KOPT-K1 (cell line): Measurements from ENCODE around the gene SEMA3C.

Source experiments
- H3K27ac ChIP-seq: fragments of 200-600 bp; sonication (generic); 2 replicates; pipeline ENCODE4 v1.5.1; 2016; ENCODE audit warnings: antibody characterized with exemption, mild to moderate bottlenecking, low read depth, low read length; ENCODE audit not compliant: poor library complexity, severe bottlenecking
- H3K36me3 ChIP-seq: fragments of 200-600 bp; sonication (generic); 2 replicates; pipeline ENCODE4 v1.5.1; 2017; ENCODE audit warnings: antibody characterized with exemption, mild to moderate bottlenecking, low read length, moderate library complexity; ENCODE audit not compliant: insufficient read depth
- H3K9me3 ChIP-seq: fragments of 200-600 bp; sonication (generic); 2 replicates; pipeline ENCODE4 v1.5.1; 2017; ENCODE audit warnings: antibody characterized with exemption, low read length, mild to moderate bottlenecking; ENCODE audit not compliant: insufficient read depth, poor library complexity, severe bottlenecking

The SEMA3C gene

DNA sequence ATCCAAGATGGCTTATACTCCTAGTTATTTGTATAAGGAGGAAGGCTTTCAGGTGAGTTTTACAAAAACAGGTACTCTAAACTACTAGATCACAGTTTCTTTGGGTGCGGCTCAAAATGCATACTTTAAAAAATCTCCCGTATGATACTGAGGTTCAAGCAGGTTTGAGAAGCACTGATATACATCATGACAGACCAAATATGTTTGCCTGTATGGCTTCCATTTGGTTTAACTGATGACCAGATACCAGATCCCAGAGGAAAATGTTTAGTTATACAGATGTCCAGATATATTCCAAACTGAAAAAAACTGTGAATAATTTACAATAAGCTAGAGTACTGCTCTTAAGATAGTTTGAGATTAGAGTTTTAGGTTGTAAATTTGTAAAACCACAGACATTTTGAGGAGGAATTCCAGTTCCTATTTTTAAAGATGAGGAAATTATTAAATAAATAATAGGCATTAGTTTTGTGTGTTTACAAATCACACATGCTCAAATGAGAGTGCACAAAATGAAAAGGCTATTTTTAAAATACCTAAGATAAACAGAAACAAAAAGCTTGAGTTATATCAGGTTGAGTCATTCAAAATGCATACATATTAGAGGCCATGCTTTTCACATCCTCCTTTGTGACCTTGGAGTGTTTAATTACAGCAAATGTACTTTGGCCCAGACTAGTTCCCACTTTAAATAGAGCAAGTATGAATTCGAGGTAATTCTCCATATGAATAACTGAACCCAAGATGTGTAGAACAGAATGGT is 60.5 kb downstream of the SEMA3C start:
- Histone ChIP-seq H3K36me3 (no peaks in the 10 kb centered on the region), H3K9me3 (no peaks in the 10 kb centered on the region), H3K27ac (no peak overlapping the region)

DNA sequence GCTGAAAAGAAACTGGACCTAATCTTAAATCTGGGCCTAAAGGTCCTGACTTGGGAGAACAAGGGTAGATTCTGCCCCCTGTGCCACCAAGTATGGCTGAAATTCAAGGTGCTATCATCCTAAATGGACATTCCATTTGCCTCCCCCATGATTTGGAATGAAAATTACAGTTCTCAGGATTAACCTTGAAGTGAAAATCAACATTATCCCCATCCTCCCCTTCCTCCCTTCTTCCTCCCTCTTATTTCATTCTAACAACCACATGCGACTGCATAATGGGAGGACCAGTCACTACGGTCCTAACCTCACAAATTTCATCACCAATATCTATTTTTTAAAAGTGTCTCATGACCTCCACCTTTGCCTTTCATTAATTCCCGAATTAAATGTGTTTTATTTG is 62.1 kb downstream of the SEMA3C start:
- no peaks in the 10 kb centered on the region for H3K9me3 ChIP-seq
- H3K36me3 ChIP-seq: no peaks in the 10 kb centered on the region
- no peak overlapping the region for H3K27ac ChIP-seq

DNA sequence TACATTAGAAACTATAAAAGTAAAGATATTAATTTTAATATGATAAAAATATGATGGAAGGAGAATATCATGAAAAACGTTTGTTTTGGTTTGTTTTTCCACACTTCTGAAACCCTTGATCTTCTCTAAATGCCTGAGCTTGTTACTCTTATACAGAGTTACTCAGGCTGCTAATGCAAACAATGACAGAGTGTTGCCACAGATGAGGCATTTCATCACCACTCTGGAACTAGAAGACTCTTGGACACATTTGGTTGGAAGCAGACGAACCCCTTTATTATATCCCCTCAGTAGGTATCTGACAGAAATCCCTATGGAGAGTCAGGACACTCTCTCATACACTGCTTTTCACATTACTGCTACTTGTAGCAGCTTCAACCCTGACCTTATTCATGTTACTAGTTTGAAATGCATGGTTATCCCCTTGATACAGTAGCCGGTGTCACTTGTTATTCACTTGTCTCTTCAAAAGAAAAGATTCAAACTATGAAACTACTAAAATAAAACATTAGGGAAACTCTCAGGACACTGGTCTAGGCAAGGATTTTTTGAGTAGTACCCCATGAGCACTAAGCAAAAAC is 66.9 kb downstream of the SEMA3C start:
- no peaks in the 10 kb centered on the region for H3K36me3 ChIP-seq
- no peaks in the 10 kb centered on the region for H3K9me3 ChIP-seq
- no peak overlapping the region for H3K27ac ChIP-seq

DNA sequence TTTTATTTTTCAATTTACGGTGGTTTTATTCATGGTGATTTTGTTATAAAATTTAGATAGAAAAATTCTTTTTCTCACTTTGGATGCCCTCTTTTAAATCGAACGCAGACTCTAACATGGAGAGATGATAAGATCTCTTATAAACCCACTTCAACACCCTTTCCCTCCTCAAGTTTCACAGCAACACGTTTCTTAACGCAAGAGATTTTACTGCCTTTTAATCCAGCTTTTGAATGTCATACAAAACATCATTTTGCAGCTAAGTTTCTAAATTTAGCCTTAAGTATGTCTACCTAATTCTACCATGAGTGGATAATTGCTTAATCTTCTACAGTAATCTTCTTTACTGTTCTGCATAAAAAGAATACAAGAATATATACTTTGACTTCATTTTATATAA is 70.0 kb downstream of the SEMA3C start:
- H3K9me3 ChIP-seq: no peaks in the 10 kb centered on the region
- H3K27ac ChIP-seq: no peak overlapping the region
- H3K36me3 ChIP-seq: no peaks in the 10 kb centered on the region

DNA sequence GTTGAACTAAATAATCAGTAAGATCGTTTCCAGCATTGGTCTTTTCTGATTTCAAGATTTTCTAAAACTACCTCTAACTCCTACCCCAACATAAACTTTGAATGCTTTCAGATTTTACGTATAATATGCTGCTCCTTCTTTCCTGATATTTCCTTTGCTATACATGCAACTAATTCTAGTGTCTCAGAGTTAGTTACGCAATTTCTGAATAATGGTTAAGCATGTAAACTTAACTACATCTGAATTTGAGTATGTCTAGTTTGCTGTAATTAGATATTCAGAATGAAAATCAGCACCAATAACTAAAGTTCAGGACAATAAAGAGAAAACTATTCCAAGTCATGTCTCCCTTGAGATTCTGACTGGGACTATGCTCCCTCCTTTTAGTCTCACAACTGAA is 71.0 kb downstream of the SEMA3C start:
- H3K27ac ChIP-seq: no peak overlapping the region

DNA sequence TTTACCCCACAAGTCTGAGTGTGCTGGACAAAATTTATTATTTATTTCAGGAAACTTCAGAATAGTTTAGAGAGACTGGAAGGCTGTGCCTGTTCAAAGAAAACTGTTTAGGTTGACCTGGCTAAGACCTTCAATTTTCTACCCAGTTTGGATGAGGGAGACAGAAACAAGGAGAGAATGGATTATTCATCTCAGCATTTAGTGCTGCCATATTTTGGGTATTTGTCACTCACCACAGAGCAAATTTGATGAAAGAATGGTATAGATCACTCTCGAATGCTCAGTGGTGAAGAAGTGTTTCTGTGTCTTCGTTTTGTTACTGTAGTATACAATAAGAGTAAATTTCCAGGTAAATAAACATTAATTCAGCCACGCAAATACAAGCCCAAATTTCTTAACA is 71.8 kb downstream of the SEMA3C start:
- Histone ChIP-seq H3K36me3 (no peaks in the 10 kb centered on the region), H3K27ac (no peak overlapping the region), H3K9me3 (no peaks in the 10 kb centered on the region)

More for the DNA sequence above, 71.0 kb downstream of the SEMA3C start:
- Histone ChIP-seq H3K36me3 (no peaks in the 10 kb centered on the region), H3K9me3 (no peaks in the 10 kb centered on the region)

DNA sequence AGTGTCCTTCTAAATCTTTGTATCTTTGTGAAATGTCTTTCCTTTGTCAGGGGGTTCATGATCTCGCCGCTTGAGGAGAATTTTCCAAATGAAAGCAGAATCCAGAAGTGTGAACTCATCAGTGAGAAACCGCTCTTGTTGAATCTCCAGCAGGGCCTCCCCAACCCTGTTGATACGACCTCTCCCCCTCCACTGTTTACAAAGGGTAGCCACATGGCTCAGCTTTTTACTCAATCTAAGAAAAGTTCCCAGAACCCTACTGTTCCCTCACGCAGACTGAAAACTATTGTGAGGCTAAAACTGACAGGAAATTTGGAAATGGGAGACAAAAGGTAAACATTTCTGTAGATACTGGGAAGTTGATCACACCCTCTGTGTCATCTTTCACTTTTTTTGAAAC is 73.9 kb downstream of the SEMA3C start:
- no peaks in the 10 kb centered on the region for H3K36me3 ChIP-seq
- H3K27ac ChIP-seq: no peak overlapping the region
- no peaks in the 10 kb centered on the region for H3K9me3 ChIP-seq

DNA sequence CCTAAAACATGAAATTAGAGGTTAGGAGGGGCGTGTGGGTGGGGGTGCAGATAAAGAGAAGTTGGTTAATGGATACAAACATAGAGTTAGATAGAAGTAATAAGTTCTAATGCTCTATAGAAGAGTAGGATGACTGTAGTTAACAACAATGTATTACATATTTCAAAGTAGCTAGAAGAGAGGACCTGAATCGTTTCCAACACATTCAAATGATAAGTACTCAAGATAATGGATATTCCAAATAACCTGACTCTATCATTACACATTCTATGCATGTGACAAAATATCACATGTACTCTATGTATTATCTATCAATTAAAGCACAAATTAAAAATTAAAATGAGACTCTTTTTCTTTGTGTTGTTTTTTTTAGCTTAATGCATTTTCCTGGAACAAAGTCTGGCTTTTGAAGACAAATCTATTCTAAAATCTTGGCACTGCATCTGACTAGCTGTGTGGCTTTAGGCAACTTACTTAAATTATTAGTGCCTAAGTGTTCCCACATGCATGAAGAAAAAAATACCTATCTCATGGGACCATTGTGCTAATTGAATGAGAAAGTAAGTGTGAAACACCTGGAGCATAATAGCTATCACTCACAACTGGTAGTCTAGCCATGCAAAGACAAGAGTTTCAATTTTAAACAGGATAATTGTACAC is 75.7 kb downstream of the SEMA3C start:
- Histone ChIP-seq H3K9me3 (no peaks in the 10 kb centered on the region), H3K27ac (no peak overlapping the region), H3K36me3 (no peaks in the 10 kb centered on the region)

DNA sequence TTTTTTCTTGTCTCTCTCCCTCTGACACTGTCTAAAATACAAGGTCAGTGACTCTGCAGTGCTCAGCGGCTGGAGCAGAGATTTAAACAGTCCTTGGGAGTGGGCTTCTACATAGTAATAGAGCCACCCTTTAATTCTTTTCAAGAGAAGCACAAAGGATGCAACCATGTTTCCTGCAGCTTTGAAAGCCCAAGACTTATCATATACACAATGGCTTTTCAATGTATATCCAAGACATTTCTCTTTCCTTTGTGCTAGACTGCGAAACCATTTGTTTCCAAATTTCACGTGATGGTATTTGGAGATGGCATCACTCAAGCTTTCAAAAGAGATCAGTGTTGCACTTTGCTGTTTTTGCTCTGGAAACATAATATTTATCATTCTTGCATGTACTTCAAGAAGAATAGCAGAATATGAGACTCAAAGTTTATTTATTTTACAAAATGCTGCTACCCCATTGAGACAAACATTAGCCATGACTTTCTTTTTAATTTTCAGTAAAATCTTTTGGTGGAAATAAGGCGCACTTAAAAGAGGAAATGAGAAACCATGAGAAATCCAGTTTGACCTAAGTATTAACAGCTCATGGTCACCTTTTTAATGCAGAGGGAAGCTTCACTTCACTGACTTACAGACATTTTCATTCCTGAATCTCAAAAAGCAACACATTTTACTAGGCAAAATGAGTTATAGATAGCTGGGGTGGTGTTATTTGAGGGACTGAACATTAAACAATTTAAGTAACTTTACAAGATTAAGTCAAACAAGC is 76.6 kb downstream of the SEMA3C start:
- H3K9me3 ChIP-seq: no peaks in the 10 kb centered on the region
- no peaks in the 10 kb centered on the region for H3K36me3 ChIP-seq
- H3K27ac ChIP-seq: no peak overlapping the region

DNA sequence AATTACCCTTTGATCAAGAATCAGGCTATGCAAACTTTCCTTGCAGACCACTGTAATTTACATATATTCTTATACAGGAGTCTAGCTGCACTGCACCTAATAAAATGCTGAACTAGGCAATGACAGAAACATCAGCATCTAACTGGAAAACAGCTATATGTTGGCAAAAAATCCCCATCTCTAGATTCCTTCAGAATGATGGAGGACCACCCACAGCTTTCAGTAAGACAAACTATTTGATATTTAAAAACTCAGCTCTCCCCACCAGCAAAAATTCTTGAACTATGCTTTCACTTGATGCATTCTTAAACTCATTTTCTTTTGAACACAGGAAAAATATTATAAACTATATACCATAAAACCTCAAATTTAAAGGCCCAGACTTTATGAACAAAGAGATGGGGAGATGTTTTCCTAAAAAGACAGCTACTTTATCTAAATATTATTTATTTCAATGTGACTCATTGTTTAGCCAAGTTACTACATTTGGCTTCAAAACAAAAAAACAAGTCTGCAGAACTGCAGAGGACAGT is 77.4 kb downstream of the SEMA3C start:
- no peaks in the 10 kb centered on the region for H3K9me3 ChIP-seq
- H3K27ac ChIP-seq: no peak overlapping the region
- no peaks in the 10 kb centered on the region for H3K36me3 ChIP-seq

DNA sequence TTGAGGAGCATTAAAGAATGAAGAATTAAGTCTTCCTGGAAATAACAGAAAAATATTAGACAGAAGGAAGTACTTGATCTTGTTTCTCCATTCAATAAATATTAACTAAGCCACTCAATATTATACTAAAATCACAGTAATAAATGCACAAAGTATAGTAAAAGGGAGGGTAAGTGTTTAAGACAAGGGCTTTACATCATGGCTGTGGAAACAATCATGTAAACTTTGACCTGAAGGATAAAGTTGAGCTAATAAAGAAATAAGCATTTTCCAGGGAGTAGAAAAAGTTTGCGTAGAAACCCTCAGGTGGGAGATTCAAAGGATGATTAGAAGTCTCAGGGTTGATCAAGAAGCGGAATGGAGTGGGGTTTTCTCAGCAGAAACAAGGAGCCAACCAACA is 78.2 kb downstream of the SEMA3C start:
- H3K27ac ChIP-seq: no peak overlapping the region
- no peaks in the 10 kb centered on the region for H3K36me3 ChIP-seq
- no peaks in the 10 kb centered on the region for H3K9me3 ChIP-seq

DNA sequence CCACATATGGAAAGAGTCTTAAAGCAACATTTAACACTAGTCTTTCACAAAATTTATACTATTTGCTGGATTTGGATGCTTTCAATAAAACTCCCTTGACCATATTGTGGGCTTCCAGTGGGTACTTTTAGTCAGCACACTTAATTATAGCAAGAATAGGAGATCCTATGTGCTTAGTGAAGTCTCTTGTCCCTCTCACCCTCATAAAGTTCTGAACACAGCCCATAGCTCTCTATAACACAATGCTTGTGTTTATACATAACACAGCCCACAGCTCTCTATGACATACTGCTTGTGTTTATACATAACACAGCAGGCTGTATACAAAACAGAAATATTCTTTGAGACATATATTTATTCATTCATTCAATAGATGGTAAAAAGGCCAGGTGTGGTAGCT is 79.0 kb downstream of the SEMA3C start:
- Histone ChIP-seq H3K27ac (no peak overlapping the region), H3K36me3 (no peaks in the 10 kb centered on the region), H3K9me3 (no peaks in the 10 kb centered on the region)

DNA sequence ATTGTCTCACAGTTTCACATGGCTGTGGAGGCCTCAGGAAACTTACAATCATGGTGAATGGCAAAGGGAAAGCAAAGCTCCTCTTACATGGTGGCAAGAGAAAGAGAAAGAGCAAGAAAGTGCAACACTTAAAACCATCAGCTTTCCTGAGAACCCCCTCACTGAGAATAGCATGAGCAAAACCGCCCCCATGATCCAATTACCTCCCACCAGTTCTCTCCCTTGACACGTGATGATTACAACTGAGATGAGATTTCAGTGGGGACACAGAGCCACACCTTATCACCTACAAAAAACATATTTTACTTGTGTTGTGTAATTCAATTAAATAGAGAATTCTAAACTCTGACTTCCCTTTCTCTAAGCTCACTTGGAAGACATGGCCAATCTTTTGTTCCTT is 80.2 kb downstream of the SEMA3C start:
- no peaks in the 10 kb centered on the region for H3K36me3 ChIP-seq
- no peaks in the 10 kb centered on the region for H3K9me3 ChIP-seq
- no peak overlapping the region for H3K27ac ChIP-seq

DNA sequence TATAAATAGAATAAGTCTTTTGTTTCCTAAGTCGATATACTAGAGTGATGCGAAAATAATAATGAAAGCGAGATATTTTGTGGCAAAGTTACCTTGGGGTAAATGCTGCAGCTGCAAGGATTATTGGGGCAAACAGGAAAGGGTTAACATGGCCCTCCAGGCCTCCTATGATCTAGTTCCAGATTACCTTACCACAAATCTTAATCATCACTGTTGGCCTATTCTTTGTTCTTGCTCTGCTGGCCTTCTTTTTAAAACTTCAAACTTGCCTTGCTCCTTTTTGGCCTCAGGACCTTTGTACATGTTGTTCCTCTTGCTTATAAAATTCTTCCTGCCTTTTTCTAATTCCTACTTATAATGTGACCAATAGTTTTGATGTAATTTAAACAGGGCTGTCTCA is 81.5 kb downstream of the SEMA3C start:
- Histone ChIP-seq H3K27ac (no peak overlapping the region), H3K9me3 (no peaks in the 10 kb centered on the region), H3K36me3 (no peaks in the 10 kb centered on the region)

DNA sequence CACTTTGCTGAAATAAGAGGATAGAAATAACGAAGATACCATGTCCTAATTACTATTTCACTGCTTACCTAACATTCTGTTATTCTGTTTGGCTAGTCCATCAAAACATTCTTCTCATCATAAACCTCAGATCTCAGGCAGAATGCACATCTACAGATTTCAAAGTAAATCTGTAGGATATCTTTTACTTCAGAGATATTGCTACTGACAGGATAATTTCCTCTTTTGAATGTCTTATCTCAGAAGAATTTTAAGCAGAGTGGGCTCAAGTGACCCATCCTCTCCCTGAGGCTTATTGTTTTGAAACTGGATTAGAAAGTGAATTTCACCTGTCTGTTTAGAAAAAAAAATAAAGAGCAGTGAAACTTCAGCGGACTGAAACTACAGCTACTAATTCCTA is 83.6 kb downstream of the SEMA3C start:
- Histone ChIP-seq H3K27ac (no peak overlapping the region), H3K36me3 (no peaks in the 10 kb centered on the region), H3K9me3 (no peaks in the 10 kb centered on the region)
